PC-3 (cell line): ENCODE results near the gene TMTC2.

ENCODE experiments used
- CTCF ChIP-seq: fragments of 300-600 bp; sonication (generic); conservative IDR thresholded peaks from 2 replicates; pipeline ENCODE4 v1.5.1; 2017; ENCODE audit warnings: antibody characterized with exemption, low read depth, mild to moderate bottlenecking, low read length
- EZH2phosphoT487 ChIP-seq: fragments of 300-600 bp; sonication (generic); IDR thresholded peaks from 2 replicates; pipeline ENCODE4 v1.6.1; 2018; ENCODE audit warnings: mild to moderate bottlenecking, antibody characterized with exemption, low read length, borderline replicate concordance

- no peak for TF ChIP-seq EZH2phosphoT487
- no peak for TF ChIP-seq CTCF
Measured at GRCh38 chr12:82873951-82874350, 187.2 kb downstream of the TMTC2 start.
